GM21786 (cell line): Measurements from ENCODE around the gene FAM25G.

Experiments used
- ATAC-seq: cut with Tn5 transposase; IDR thresholded peaks from one replicate; pipeline ENCODE4 v1.9.1; 2021; ENCODE audit not compliant: unreplicated experiment

The FAM25G gene

GRCh38 chr10:47449102-47449978 lies 42.2 kb downstream of the FAM25G start:
- no peak for ATAC-seq

DNA sequence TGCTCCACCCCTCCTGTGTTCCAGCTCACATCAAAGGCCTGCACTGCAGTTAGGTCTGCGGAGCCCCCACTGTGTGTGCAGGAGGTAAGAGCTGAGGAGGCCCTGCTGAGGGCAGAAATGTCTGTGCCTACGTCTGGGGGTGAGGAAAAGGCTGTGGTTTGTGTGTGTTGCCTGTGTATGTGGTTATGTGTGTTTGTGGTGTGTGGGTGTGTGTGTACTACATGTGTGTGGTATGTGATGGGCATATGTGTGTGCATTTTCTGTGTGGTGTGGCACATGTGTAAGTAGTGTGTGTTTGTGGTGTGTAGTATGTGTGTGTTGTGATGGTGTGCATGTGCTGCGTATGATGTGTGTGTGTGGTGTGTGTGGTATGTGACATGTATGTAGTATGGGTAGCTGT lies 43.8 kb downstream of the FAM25G start:
- ATAC-seq: no peak

DNA sequence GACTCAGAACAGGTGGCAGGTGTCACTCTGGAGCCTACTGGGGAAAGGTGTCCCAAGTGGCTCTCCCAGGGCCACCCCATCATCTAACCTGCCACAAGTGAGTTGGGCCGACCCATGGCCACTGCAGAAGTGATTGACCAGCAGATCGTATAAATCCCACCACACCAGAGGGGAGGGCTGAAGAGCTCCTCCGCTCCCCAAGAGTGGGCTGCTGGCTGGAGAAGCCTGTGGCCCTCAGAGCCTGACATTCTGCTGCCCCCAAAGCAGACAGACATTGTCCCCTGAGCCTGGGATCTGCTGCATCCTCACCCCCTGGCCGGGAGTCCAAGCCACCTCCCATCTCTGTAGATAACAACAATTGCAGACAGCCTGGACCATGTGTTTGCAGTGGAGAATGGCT lies 44.3 kb downstream of the FAM25G start:
- no peak for ATAC-seq

DNA sequence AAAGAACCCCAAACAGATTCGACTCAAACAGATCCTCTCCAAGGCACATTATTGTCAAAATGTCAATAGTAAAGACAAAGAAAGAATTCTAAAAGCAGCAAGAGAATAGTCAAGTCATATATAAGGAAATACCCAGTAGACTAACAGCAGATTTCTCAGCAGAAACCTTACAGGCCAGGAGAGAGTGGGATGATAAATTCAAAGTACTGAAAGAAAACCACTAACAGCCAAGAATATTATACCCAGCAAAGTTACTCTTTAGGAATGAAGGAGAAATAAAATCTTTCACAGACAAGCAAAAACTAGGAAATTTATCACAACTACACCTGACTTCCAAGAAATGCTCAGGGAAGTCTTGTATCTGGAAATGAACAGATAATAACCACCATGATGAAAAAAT lies 45.8 kb downstream of the FAM25G start:
- no peak for ATAC-seq

GRCh38 chr10:47444047-47444446 lies 47.5 kb downstream of the FAM25G start:
- ATAC-seq: no peak

- ATAC-seq: no peak
These were observed 48.4 kb downstream of the FAM25G start for GRCh38 chr10:47443145-47443544.

DNA sequence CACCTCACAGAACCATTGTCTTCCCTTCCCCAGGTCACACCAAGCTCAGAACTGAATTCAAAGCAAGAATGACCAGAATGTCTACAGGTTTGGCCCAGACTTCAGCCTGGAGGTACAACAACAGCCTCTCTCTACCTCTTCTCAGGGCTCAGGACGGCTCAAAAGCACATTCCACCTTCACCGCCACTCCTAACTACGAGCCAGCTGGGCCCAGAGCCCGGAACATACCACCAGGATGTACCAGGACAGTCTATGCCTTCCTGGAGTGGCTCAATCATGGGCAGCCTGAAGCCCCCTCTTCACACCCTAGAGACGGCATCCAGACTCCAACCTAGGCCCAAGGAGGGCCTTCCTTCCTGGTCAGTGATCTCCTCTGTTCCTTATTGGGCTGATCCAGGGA lies 49.1 kb downstream of the FAM25G start:
- no peak for ATAC-seq

GRCh38 chr10:47441938-47442337 lies 49.6 kb downstream of the FAM25G start:
- no peak for ATAC-seq

GRCh38 chr10:47440207-47440606 lies 51.3 kb downstream of the FAM25G start:
- ATAC-seq: no peak

DNA sequence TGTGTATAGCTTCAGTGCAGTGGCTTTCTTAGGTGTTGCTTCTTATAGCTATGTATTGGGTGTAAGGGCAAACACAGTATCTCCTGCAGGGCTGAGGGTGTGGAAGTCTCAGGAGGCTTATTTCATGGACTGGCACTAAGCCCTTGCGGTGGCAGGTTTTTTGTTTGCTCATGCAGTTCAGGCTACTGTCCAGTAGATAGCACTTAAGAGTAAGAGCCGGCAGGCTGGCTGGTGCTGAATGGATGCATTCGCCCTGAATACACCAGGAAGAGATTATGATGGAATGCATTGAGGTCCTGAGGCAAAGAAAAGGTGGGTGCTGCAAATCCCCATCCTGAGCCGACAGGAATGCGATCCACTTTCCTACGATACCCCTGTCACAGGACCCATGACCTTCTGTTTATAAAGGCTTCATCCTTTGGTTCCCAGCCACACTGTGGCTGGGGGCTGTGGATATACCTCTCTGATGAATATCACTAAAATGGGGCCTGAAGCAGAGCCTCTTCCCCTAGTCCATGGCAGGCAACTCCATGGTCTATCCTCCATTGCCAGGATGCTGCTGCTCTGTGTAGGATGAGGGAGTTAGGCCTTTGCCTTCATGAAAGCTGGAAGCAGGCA lies 52.5 kb downstream of the FAM25G start:
- ATAC-seq: no peak
